ENCODE measurements around the gene PDGFC.

Gene PDGFC

DNA sequence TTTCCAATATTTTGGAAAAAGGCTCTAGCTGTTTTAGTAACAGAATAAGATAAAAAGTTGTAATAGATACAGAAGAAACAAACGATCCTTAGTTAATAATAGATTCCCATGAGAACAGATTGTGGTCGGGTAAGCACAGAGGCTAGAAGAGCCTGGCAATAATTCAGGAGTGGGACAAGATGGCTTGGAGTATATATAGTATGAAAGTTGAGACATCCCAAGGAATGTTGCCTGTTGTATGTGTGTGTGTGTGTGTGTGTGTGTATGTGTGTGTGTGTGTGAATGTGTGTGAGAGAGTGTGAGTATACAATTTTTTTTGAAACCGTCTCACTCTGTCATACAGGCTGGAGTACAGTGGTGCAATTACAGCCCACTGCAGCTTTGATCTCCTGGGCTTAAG, 150.7 kb downstream of the PDGFC start:
- FAIRE-seq: no peak

DNA sequence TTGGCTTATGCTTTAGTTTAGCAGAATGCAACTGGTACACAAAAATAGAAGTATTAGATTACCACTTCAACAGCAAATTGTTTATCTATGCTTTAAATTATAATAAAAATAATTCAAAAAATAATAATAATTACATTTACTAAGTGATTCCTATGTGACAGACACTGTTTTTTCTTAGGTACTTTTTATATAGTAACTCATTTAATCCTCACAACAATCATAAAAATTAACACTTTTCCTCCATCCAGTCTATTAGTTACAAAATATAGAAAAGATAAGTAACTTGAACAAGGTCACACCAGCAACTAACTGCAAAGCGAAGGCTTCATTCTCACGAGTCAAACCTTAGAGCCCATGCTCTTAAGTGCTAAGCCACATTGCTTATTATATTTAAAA, 155.2 kb downstream of the PDGFC start:
- no peak for FAIRE-seq

DNA sequence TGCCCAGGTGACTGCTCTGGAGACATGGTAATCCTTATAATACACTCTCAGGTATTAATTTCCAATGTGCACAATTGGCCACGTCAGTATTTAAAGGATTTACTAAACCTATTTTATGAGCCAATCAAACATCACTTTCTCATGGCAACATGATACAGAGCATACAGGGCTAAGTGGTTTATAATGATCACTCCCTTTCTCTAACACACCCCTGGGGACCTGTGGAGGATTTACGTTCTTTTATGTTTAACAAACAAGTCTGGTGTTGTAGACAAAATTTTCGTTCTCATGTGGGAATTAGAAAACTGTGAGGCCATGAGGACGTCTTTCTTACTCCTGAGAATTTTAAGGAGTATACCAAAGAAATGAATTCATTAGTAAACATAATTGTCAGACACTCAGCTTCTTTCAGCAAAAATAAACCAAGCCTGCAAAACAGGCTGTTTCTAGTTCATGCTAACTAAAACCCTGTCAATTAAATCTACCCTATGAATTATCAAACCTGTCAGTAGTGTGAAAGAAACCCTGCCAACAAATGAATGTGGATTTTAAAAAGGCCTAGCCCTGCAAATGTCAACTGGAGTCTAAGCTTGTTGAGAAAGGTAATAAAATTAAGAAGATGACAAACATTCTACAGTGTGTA, 155.8 kb downstream of the PDGFC start:
- no peak for FAIRE-seq

DNA sequence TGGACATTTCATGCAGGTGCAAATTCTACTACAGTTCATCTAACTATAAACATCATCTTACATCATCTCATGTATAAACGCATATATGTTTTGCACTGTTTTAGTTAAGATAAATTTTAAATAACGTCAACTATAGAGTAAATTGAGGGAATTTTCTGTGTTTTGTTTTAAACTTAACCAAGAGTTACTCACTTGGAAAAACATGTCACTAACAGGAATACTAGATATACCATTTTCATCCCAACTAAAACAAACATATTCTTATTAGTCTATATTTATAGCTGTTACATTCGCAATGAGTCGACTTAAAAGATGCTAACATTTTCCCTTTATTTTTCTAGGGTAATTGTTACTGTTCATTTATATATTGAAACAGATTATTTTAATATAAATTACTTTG, 159.6 kb downstream of the PDGFC start:
- FAIRE-seq: no peak

DNA sequence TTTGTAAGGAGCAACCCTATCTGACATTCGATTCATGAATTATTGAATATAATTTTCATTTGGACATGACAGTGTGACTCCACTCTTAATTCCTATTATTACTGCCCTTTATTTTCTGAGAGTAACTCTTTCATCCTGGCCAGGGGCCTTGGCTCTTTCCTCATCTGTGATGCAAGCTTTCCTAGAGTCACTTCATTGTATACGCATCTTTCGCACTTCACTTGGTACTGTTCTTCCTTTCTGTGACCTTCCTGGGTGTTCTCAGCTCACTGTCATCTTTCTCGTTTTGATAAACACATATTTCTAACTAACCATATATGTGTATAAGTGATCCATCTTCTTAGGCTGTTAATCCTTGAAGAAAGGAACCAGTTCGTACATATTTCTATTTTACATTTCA, 160.3 kb downstream of the PDGFC start:
- no peak for FAIRE-seq

DNA sequence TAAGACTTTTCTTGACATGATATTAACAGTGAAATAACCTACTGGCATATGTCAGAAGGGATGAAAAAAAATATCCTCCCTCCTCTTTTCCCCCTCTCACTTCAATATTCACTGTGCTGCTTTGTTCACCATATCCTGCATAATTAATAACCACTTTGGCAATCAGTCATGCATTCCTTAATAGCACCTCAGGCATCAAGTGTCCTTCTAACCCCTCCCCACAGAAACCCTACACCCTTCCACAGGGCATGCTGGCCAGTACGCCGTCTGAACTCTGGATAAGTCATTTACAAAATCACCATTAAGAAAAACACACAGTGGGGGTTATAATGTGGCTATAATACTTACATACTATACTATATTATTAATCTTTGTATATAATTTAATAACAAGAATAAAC, 165.9 kb downstream of the PDGFC start:
- no peak for FAIRE-seq

DNA sequence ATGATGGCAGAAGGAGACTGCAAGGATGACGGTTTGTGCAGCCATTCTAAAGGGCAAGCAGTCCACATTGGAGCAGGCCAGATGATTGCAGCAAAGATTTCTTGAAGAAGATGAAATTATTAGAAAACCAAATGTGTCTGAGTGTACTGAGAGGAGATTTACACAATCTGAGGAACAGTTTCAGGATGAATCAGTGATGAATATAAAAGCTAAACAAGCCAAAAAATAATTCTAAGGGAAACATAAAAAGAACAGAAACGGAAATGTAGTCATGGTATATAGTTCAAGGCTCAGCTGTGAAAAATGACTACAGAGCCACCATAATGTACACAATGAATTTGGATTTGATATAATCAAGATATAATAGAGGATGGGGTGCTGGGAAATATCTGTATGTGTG, 168.5 kb downstream of the PDGFC start:
- no peak for FAIRE-seq

DNA sequence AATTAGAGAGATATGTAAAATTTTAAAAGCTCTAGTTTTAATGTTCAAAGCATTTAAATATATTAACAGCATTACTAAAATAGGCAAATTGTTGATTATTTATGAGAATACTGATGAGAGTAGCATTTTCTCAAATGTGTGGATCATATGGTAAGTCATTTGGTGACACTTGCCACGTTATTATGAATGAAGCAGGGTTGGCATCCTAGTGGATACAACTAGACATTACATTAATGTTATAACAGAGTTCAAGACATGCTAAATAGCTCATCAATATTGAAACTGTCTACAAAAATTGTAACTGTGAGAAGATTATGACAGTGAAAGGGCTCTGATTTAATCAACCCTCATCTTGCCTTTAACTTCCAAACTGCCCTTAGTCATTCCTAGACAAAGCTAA, 171.1 kb downstream of the PDGFC start:
- FAIRE-seq: no peak

DNA sequence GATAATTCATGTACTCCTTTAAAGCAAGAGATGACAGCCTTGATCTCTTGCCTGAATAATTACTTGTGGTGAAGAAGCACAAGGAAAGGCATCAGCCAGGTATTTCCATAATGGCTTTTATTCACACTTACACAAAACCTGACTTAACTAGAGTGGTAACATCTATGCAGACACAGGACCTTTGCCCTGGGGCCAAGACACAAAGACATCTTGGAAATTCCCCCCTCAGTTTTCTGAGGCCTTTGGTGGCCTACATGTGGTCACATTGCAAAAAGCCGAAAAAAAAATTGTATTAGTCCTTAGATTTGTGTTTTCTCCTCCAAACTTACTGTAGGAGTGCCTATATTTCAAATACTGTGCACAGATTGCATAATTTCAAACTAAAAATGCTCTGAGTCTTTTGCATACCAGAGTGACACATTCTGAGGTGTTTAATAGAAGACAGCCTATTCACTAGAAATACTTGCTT, 172.4 kb downstream of the PDGFC start:
- no peak for FAIRE-seq

DNA sequence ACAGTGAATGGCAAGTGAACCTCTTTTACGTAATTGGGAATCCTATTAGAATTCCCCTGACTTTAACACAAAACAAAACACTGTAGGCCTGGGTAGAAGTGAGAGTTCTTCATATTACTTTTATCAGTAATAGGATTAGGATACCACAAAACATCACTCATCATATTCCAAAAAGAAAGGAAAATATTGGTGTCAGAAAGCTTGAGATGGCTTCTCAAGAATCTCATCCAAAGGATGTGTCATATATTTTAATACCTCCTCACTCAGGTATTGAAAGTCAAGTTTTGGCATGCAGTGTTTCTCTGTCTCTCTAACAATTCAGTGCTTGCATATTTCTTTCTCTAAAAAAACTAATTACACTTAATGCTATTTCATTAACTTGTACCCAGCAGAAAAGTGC, 173.2 kb downstream of the PDGFC start:
- FAIRE-seq: no peak

DNA sequence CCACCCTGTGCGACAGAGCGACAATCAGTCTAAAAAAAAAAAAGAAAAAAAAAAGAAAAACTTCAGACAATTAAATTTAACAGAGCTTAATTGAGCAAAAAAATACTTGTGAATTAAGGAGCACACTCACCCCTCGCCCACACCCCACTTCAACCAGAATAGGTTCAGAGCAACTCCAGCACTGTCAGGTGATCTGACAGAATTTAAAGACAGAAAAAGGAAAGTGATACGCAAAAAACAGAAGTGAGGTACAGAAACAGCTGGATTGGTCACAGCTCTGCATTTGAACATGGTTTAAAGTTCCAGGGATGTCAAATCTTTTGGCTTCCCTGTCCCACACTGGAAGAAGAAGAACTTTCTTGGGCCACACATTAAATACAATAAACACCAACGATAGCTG, 174.4 kb downstream of the PDGFC start:
- no peak for FAIRE-seq

DNA sequence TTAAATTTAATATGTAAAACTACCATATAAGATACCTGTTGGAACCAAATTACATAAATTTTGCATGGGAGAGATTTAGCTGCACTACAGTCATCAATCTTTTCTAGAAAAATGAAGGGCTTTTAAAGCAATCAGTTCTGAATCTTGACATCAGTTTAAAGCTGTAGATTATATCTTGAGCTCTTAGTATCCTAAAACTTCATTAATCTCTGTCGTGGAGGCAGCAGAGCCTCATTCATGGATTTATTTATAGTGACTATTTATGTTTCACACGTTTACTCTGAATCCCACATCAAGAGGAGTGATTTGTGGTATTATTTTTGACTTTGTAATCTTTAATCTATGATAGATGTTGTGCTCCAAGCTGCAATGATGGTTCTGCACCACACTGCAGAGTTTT, 175.9 kb downstream of the PDGFC start:
- FAIRE-seq: no peak

DNA sequence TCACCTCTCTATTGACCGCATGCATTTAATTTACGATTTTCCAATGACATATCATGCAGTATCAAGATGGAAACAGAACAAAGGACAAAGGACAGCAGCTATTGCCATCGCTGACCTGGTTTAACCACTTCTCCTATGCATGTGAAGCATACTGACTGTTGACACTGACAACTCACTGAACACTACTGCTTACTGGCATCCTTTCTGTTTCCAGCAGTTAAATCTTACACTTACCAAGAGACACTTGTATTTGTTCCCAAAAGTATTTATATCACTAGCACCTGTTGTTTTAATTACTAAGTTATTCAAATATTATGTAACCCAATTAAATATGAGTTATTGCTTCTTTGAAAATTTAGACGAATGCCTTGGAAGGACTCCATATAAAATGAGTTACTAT, 176.7 kb downstream of the PDGFC start:
- no peak for FAIRE-seq

DNA sequence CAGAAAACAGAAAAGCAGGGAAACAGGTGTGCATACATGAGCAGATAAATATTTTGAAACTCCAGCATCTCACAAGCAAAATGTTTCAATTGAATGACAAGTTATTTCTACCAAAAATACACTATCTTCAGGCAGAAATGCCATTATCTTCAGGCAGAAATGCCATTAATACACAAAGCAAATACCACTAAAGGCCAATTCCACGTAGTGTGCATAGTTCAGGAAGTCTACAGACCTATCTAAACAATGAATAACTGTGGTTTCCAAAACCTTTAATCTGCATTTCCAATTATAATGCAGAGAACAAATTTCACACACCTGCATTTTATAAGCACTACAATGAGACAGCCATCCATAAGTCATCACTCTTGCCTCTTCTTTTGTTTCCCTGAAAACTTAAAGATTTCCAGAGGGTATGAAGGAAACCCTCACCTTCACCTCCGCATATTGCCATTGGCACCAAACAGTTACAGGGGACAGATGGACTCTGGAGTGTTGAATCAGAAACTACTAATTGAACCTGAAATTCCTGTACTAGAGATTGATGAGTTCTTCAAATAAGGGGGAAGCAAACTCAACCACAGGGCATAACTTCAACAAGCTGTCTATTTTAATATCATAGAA, 179.0 kb downstream of the PDGFC start:
- FAIRE-seq: no peak

DNA sequence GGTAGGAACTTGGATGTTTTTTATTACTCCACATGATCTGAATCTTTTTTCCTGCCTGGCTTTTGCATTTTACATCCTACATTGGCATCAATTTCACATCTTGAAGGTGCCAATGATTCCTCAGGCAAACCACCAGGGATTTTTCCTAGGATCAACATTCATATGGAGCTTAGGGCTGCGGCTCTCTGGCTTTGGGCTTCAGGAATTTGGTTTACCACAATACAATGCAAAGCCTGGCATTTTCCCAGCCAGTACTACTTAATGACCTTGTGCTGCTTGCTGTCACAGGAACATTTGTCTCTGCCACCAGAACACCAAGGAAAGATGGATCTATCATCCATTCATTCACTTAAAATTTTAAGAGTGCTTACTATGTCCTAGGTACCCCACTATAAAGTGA, 180.7 kb downstream of the PDGFC start:
- no peak for FAIRE-seq

DNA sequence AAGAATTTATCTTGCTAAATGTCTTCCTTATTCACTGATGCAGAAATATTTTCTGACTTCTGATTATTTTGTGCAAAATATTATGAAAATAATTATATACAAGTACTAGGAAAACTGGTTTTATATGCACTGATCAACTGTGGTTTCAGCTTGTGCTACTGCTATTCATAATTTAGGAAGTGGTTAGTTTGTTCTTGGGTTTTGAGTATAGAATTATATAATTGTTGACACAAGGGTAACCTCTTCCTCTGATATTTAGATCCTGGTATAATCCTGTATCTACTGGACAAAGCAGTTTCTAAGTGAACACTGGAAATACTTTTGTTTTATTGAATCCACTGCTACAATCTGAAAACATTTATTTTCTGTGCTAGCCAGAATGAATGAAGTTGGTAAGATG, 182.8 kb downstream of the PDGFC start:
- FAIRE-seq: no peak

DNA sequence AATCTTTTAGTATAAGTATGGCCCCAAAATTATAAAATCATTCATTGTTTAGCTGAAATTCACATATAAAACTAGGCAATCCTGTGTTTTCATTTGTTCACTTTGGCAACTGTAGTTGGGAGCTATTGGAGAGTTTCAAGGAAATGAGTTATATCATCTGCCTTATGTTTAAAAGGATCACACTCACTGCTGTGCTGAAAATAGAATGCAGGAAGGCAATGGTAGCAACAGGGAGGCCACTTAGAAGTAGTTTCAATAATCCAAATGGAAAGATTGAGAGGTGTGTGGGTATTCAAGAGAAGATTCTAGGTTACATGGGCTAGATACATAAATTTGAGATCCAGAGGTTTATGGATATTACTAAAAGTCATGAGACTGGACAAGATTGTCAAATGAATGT, 184.9 kb downstream of the PDGFC start:
- no peak for FAIRE-seq

DNA sequence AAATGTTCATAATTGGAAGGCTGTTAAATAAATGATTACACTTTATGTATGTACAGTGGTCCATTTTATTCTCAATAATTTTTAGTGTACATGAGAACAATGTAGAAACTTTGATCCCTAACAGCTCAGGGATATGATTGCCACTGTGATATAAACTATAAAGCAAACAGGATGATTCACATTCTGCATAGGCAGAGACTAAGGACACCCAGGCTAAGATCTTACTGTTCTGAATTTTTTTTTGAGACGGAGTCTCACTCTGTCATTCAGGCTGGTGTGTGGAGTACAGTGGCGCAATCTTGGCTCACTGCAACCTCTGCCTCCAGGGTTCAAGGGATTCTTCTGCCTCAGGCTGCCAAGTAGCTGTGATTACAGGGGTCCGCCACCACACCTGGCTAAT, 186.6 kb downstream of the PDGFC start:
- FAIRE-seq: no peak

DNA sequence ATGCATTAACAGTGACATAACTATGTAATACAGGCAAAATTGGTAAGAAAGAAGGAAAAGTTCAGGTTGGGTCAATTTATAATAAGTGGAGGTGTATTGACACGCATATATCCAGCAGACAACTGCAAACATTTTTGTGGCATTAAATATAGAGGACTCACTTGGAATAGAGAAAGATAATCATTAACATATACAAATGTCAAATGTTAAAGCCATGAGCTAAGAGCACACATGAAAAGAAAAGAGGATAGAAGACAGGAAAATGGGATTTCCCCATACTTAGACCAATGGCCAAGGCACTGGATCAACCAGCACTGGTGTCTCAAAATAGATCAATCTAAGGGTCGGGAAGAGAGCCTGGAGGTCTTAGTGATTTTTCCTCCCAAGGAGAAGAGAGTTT, 187.6 kb downstream of the PDGFC start:
- no peak for FAIRE-seq

DNA sequence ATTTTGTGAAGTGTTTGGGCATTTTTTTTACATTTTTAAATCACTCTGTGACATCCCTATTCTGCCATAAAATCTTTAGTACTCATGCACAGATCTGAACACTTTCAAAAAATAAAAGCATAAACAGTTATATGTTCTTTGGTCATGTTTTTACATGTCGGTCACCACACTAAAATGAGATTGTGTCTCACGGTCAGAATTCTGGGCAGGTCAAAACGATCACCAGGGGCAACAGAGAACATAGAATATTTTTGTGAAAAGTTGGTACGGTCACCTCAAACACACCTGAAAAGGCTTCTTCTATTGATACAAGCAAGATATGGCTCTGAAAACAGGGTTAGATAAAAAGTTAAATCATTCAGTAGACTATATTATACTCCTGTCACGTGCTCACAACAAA, 189.1 kb downstream of the PDGFC start:
- FAIRE-seq: no peak

DNA sequence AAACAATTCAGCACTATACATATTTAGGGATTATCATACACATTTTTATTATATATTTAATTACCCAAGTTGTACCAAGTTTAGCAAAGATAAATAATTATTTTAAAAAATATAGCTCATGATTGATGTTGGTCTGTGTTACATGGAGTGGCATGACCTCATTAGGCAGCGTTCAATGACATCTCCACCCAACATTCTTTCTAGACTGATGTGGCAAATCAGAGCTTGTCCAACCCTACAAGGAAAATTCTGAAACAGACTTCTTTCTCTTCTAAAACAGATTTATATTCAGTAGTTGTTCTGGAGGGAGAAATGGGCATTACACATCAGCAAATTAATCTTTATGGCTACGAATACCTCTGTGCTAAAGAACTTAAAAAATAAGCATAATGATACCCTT, 189.7 kb downstream of the PDGFC start:
- FAIRE-seq: no peak

DNA sequence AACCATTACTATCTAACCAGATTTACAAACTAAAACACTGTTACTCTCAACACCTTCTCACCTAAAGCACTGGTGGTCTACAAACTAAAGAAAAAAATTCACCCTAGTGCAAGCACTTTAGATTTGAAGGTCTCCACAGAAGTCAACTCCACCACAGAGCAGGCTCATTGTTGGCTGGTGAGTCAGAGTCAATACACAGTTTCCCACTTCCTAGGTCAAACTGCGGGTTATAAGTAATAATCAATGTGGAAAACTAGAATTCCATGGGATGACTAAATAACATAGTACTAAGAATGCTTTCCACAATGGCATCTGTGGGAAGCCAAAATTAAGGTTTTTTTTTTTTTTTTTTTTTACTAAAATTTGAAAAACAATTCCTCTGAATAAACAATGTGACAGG, 191.8 kb downstream of the PDGFC start:
- FAIRE-seq: no peak

DNA sequence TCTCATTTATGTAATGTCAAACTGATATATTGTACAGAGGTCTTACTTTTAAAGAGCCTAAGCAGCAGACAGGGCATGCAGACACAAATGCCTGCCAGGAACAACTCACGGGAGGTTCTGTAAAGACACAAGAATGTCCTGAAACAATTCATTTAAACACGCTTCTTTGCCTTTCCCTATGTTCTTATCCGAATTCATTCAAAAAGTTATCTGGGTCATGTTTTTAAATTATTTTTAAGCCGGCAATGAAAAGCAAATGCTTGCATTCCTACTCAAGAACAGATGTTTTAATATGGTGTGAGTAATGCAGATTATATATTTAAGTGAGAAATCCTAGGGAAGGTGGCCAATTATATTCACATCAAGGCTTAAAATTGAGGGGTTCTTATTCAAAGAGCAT, 192.6 kb downstream of the PDGFC start:
- FAIRE-seq: no peak

DNA sequence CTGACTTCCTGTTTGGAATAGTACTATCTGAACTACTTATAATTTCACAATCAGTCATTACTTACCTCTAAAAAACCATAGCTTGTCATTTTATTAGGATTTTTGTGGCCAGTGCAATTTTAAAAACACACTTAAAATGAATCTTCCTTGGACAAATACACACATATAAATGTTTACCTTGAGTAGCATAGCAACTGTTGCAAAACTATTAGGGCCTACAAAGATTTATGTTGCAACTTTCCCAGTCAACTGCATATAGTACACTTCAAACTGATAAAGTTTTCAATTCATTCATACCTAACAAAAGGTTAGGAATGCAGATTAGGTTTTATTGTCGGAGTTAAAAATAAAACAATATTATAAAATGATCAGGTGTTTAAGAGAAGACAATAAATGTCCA, 193.0 kb downstream of the PDGFC start:
- FAIRE-seq: no peak

DNA sequence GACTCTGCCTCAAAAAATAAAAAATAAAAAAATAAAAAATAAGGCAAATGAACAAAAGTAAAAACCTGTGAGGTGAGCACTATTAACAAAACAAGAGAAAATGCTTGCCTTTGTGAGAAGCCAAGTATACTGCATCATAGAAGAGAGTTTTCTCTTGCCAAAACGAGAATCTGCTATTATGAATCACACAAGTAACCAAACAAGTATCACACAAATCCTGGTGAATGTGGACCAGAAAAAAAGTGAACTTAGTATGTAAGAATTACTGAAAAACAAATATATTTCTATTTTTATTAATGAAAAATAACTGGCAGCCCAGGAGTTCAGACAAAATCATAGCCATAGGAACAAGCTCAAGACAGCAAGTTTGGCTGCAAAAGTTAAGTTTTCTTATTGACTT, 193.5 kb downstream of the PDGFC start:
- FAIRE-seq: no peak
